OCI-LY7 (cell line): ENCODE results near the gene RAD51B. TPM values are rescaled to one million over a fixed set of nuclear protein-coding genes. Genes with fewer than 3 reads are reported as not detected.

Experiments
- BruUV-seq: library from RNA; stranded (reverse); fragments of 400-500 nt; replicated peaks from 2 replicates; lab custom pipeline; 2021; lab: Mats Ljungman, UMichigan
- CTCF ChIA-PET: fragments of 300-600 bp; sonication (Branson Sonifier 250); formaldehyde crosslinking; loops from one replicate; lab custom pipeline; 2022; ENCODE audit warnings: antibody characterized with exemption; ENCODE audit not compliant: unreplicated experiment; lab: Charles Lee
- POLR2A ChIA-PET: fragments of 300-600 bp; sonication (Branson Sonifier 250); formaldehyde crosslinking; loops from one replicate; lab custom pipeline; 2022; ENCODE audit warnings: antibody characterized with exemption; lab: Charles Lee
- DNase-seq: peaks from one replicate; pipeline ENCODE4 v3.0.0-alpha.2; 2015; ENCODE audit warnings: low spot score
- H2AFZ ChIP-seq: fragments of 200-600 bp; sonication (generic), shearing (Covaris generic); 2 replicates; pipeline ENCODE4 v1.6.1; 2014; ENCODE audit warnings: mild to moderate bottlenecking, antibody characterized with exemption, low read length, moderate library complexity
- H3K27ac ChIP-seq: fragments of 200-600 bp; sonication (generic); 2 replicates; pipeline ENCODE4 v1.5.1; 2014; ENCODE audit warnings: mixed run types, low read depth, mild to moderate bottlenecking, moderate library complexity, low read length, inconsistent platforms; ENCODE audit not compliant: poor library complexity, severe bottlenecking
- H3K36me3 ChIP-seq: fragments of 200-600 bp; sonication (generic); 2 replicates; pipeline ENCODE4 v1.6.1; 2014; ENCODE audit warnings: mild to moderate bottlenecking, antibody characterized with exemption, low read length, moderate library complexity, mixed read lengths; ENCODE audit not compliant: insufficient read depth
- H3K4me1 ChIP-seq: fragments of 200-600 bp; sonication (generic); 2 replicates; pipeline ENCODE4 v1.5.1; 2014; ENCODE audit warnings: mild to moderate bottlenecking, low read length; ENCODE audit not compliant: insufficient read depth, poor library complexity, severe bottlenecking
- H3K4me2 ChIP-seq: fragments of 200-600 bp; sonication (generic); 2 replicates; pipeline ENCODE4 v1.6.1; 2014; ENCODE audit warnings: mild to moderate bottlenecking, low read length
- H3K4me3 ChIP-seq: fragments of 200-600 bp; sonication (generic); 2 replicates; pipeline ENCODE4 v1.5.1; 2014; ENCODE audit warnings: mild to moderate bottlenecking, low read depth, low read length; ENCODE audit not compliant: poor library complexity, severe bottlenecking
- H3K79me2 ChIP-seq: fragments of 200-600 bp; sonication (generic); 2 replicates; pipeline ENCODE4 v1.6.1; 2016; ENCODE audit warnings: low read depth, mild to moderate bottlenecking, low read length, moderate library complexity, mixed read lengths; ENCODE audit not compliant: insufficient read depth
- H3K9me2 ChIP-seq: fragments of 200-600 bp; sonication (generic); 2 replicates; pipeline ENCODE4 v1.6.1; 2016; ENCODE audit warnings: mild to moderate bottlenecking, low read length, mixed read lengths; ENCODE audit not compliant: insufficient read depth
- H3K9me3 ChIP-seq: fragments of 200-600 bp; sonication (generic); 2 replicates; pipeline ENCODE4 v1.6.1; 2014; ENCODE audit warnings: mild to moderate bottlenecking, mixed run types, low read length, mixed read lengths
- H4K20me1 ChIP-seq: fragments of 200-600 bp; sonication (generic); 2 replicates; pipeline ENCODE4 v1.6.1; 2014; ENCODE audit warnings: mild to moderate bottlenecking, antibody characterized with exemption, low read length, moderate library complexity, mixed read lengths; ENCODE audit not compliant: insufficient read depth
- EZH2phosphoT487 ChIP-seq: fragments of 200-600 bp; sonication (generic); IDR thresholded peaks from 2 replicates; pipeline ENCODE4 v1.6.1; 2018; ENCODE audit warnings: low read depth, borderline replicate concordance, mild to moderate bottlenecking, mixed run types, antibody characterized with exemption, low read length, moderate library complexity, mixed read lengths
- intact Hi-C: fragments of 100-400 bp; cut with micrococcal nuclease; formaldehyde crosslinking; loops from one replicate; pipeline ENCODE4 v1.10.0; 2022; ENCODE audit not compliant: unreplicated experiment
- total RNA-seq, 2 experiments: library from RNA; depleted of rRNA in 1 of 2; stranded (reverse); fragments of >200 nt in 1 of 2; shearing (Covaris generic) in 1 of 2; gene quantifications; 2 replicates each; pipeline ENCODE4 v1.2.3, GENCODE V29; 2014 to 2022
- TF ChIP-seq, protein P1 (sequence below): fragments of 200-600 bp; sonication (generic); conservative IDR thresholded peaks from 2 replicates; pipeline ENCODE4 v1.5.1; 2014; ENCODE audit warnings: mild to moderate bottlenecking, antibody characterized with exemption, low read length, moderate library complexity, mixed read lengths

RAD51B gene
- total RNA-seq, 2 experiments from 2014 or later, result 41.4 to 89.9 TPM

- H3K4me1 ChIP-seq, result no peaks in the 10 kb centered on the region
- no peak for TF ChIP-seq EZH2phosphoT487
- TF ChIP-seq, protein P1, sequence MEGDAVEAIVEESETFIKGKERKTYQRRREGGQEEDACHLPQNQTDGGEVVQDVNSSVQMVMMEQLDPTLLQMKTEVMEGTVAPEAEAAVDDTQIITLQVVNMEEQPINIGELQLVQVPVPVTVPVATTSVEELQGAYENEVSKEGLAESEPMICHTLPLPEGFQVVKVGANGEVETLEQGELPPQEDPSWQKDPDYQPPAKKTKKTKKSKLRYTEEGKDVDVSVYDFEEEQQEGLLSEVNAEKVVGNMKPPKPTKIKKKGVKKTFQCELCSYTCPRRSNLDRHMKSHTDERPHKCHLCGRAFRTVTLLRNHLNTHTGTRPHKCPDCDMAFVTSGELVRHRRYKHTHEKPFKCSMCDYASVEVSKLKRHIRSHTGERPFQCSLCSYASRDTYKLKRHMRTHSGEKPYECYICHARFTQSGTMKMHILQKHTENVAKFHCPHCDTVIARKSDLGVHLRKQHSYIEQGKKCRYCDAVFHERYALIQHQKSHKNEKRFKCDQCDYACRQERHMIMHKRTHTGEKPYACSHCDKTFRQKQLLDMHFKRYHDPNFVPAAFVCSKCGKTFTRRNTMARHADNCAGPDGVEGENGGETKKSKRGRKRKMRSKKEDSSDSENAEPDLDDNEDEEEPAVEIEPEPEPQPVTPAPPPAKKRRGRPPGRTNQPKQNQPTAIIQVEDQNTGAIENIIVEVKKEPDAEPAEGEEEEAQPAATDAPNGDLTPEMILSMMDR, result no peak
- DNase-seq, result no peak
- CTCF ChIA-PET, result no interaction called here
- POLR2A ChIA-PET, result interaction anchor here (0.6 kb wide), 1 partner anchor 328 kb away, joined by 3 read pairs; no protein-coding TSS in a partner anchor
- BruUV-seq, result no TSS peak
- H3K4me2 ChIP-seq, result no peak overlapping the region
- H3K79me2 ChIP-seq, result no peaks in the 10 kb centered on the region
- H4K20me1 ChIP-seq, result no peaks in the 10 kb centered on the region
- no peak overlapping the region for H3K27ac ChIP-seq
- no peaks in the 10 kb centered on the region for H3K36me3 ChIP-seq
- no peaks in the 10 kb centered on the region for H3K9me3 ChIP-seq
- H3K9me2 ChIP-seq, result no peaks in the 10 kb centered on the region
- no peak overlapping the region for H3K4me3 ChIP-seq
- intact Hi-C loops, result no loop called here
- H2AFZ ChIP-seq, result no peak overlapping the region
These were observed 245.7 kb downstream of the RAD51B start for GRCh38 chr14:68065322-68065721.

GRCh38 chr14:68074765-68075381, 255.3 kb downstream of the RAD51B start:
- Histone ChIP-seq H2AFZ (no peak overlapping the region), H3K9me3 (peaks cover 10% of the 10 kb centered on the region; the same call in 1 of the 2 replicates), H3K79me2 (no peaks in the 10 kb centered on the region), H3K4me2 (no peak overlapping the region), H3K36me3 (no peaks in the 10 kb centered on the region), H3K27ac (no peak overlapping the region), H3K4me3 (no peak overlapping the region), H4K20me1 (no peaks in the 10 kb centered on the region), H3K4me1 (no peaks in the 10 kb centered on the region), H3K9me2 (no peaks in the 10 kb centered on the region)
- TF ChIP-seq, protein P1, result no peak
- no peak for TF ChIP-seq EZH2phosphoT487
- no TSS peak for BruUV-seq
- peak; percentile 18 for DNase-seq
- POLR2A ChIA-PET, result no interaction called here
- CTCF ChIA-PET, result no interaction called here
- intact Hi-C loops, result no loop called here

DNA sequence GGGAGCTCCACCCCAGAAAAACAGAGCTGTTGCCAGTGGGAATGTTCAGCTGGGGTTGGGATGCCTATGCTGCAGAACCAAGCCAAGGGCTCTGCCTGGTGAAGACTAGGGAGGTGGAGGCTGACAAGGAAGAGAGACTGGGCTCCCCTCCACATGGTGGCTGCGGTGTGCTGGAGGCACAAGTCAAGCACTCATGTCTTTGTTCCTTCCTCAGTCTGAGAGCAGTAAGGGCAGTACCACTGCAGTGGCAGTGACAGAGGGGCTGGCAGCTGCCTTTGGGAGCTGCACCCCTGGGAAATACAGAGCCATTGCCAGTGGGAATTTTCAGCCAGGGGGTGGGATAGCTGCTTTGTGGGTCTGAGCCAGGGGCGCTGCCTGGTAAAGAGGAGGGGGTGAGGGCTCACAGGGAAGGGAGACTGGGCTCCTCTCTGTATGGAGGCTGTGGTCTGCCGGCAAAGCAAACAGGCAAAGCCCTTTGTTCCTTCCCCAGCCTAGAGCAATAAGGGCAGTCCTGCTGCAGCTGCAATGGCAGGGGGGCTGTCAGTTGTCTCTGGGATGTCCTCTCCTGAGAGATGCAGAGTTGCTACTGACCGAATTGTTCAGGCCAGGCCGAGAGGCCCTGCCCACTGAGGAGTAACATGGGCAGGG, 255.9 kb downstream of the RAD51B start:
- peaks cover 10% of the 10 kb centered on the region; the same call in 1 of the 2 replicates for H3K9me3 ChIP-seq
- TF ChIP-seq EZH2phosphoT487, result no peak
- TF ChIP-seq, protein P1, result no peak

More for the DNA sequence above, 255.9 kb downstream of the RAD51B start:
- POLR2A ChIA-PET, result interaction anchor here (0.6 kb wide), 1 partner anchor 50 kb away, joined by 4 read pairs; no protein-coding TSS in a partner anchor
- no peak overlapping the region for H3K4me2 ChIP-seq
- H3K9me2 ChIP-seq, result no peaks in the 10 kb centered on the region
- no peak overlapping the region for H3K27ac ChIP-seq
- intact Hi-C loops, result no loop called here
- DNase-seq, result no peak
- no TSS peak for BruUV-seq
- H4K20me1 ChIP-seq, result no peaks in the 10 kb centered on the region
- no peak overlapping the region for H3K4me3 ChIP-seq
- no peaks in the 10 kb centered on the region for H3K4me1 ChIP-seq
- H3K79me2 ChIP-seq, result no peaks in the 10 kb centered on the region
- H2AFZ ChIP-seq, result no peak overlapping the region
- no peaks in the 10 kb centered on the region for H3K36me3 ChIP-seq
- CTCF ChIA-PET, result no interaction called here
